Transverse colon (tissue), 4 donors: ENCODE results near the gene GABPB1.

Experiments
- CTCF ChIP-seq, 5 experiments: fragments of 200-600 bp in 3 of 5; fragments of 450-650 bp in 2 of 5; sonication (generic) in 3 of 5; IDR thresholded peaks; 1 replicate in 2 of 5; 2 replicates in 3 of 5; pipeline ENCODE4 v1.5.1; 2016 to 2017; ENCODE audit warnings: antibody characterized with exemption in 5 of 5, inconsistent platforms in 3 of 5, mild to moderate bottlenecking in 2 of 5, moderate library complexity in 1 of 5
- POLR2A ChIP-seq: fragments of 450-650 bp; IDR thresholded peaks from one replicate; pipeline ENCODE4 v1.6.1; 2016; ENCODE audit warnings: antibody characterized with exemption, mild to moderate bottlenecking, moderate library complexity
- POLR2AphosphoS5 ChIP-seq, 3 donors: sonication (generic); formaldehyde crosslinking; IDR thresholded peaks; one replicate each; pipeline ENCODE4 v1.6.1; 2016; ENCODE audit warnings: antibody characterized with exemption in 3 of 3

DNA sequence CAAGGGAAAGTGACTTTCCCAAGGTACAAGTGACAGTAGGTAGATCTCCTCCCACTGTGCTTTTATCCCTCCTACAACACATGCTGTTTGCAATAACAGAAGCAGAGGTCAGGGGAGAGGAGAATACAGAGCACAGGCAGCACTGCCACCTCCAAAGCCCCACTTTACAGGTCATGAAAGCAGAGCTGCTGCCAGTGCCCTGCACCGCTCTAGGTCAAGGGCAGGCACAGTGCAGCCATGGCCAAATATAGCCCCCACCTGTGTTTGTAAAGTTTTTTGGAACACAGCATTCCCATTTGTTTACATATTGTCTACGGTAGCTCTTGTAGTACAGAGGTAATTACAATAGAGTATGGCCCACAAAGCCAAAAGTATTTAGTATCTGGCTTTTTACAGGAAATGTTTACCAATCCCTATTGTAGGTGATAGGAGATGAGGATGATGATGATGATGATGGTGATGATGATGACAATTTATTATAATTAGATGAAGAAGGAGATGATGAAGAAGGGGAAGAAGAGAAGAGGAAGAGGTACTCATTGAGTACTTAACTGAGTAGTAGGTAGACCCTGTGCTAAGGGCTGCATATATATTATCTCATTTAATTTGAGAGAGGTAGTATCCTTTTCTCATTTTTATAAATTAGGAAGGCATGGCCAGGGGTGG is 109.9 kb downstream of the GABPB1 start:
- TF ChIP-seq CTCF (IDR thresholded peaks at IDR 0.05) (no peak), POLR2AphosphoS5 (IDR thresholded peaks at IDR 0.05) (no peak), POLR2A (no peak)
